ENCODE measurements around the gene MID1. TPM values are rescaled to one million over a fixed set of nuclear protein-coding genes. Genes with fewer than 3 reads are reported as not detected.
A peak's percentile ranks its signal among the peaks of the same experiment; 100 is the strongest.

Gene MID1
- polyA plus RNA-seq, 2 of the 4 experiments (the other 2 are of a cell fraction), result 59.5 to 106 TPM

DNA sequence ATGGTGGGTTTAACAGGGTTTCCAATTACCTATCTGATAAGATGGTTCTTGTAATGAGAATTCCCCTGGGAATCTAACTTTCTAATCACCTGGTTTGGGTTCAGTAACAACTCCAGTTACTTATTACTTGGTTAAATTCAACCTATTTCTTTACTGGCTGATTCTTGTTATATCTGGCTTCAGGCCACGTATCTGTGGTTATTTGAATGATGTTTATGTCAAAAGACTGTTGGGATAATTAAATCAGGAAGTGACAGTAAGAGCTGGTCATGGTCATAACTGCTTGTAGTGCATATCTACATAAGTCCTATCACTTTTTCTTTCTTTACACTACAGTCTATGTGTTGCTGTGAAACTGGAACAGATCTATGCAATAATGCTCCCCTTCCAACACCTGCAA is 108.1 kb downstream of the MID1 start (continued):
- TF ChIP-seq PHF8 (IDR thresholded peaks at IDR 0.05; ENCODE audit: borderline replicate concordance, low read depth) (no peak), GATA3 (IDR thresholded peaks at IDR 0.05; ENCODE audit: borderline replicate concordance) (no peak), ZFP36 (IDR thresholded peaks at IDR 0.05; ENCODE audit: borderline replicate concordance, partially characterized antibody) (no peak), FOSL2 (IDR thresholded peaks at IDR 0.05) (no peak), FOSL2 (CRISPR knock-in tag; IDR thresholded peaks at IDR 0.05) (no peak), SMC3 (IDR thresholded peaks at IDR 0.05) (no peak), HEYL (CRISPR knock-in tag; IDR thresholded peaks at IDR 0.05) (no peak), POLR2A (IDR thresholded peaks at IDR 0.05; ENCODE audit: low read length) (no peak), TP53 (CRISPR knock-in tag; IDR thresholded peaks at IDR 0.05) (no peak), RCOR1 (IDR thresholded peaks at IDR 0.05; ENCODE audit: low read depth, low read length) (no peak), EHF (CRISPR knock-in tag; IDR thresholded peaks at IDR 0.05) (no peak)
- TF ChIP-seq, protein P1, sequence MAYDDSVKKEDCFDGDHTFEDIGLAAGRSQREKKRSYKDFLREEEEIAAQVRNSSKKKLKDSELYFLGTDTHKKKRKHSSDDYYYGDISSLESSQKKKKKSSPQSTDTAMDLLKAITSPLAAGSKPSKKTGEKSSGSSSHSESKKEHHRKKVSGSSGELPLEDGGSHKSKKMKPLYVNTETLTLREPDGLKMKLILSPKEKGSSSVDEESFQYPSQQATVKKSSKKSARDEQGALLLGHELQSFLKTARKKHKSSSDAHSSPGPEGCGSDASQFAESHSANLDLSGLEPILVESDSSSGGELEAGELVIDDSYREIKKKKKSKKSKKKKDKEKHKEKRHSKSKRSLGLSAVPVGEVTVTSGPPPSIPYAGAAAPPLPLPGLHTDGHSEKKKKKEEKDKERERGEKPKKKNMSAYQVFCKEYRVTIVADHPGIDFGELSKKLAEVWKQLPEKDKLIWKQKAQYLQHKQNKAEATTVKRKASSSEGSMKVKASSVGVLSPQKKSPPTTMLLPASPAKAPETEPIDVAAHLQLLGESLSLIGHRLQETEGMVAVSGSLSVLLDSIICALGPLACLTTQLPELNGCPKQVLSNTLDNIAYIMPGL (CRISPR knock-in tag; IDR thresholded peaks at IDR 0.05; ENCODE audit: borderline replicate concordance), result no peak

DNA sequence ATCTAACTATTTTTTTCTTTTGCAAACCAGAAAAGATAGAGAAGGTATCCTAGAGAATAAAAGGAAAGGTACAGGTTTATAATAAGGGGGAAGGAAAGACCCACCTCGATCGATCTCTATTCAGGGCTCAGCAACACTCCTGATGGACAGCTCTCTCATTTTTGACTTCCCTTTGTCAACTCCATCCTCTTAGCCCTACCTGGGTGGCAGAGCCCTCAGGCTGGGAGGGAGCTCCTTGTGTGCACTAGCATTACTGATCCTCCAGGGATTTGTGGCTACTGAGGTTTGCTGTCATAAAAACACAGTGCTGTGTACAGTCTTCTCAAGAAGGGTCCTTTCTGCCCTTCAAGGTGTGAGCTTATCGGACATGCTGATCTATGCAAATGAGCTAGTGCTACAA is 111.0 kb downstream of the MID1 start:
- DNase-seq (ENCODE audit: low read depth in 1 of 2, low spot score in 1 of 2) (no peak), FAIRE-seq (no peak), ATAC-seq (peak in 1 of 2 experiments; percentile 41; a peak in 2 of 6 replicates)
- Histone ChIP-seq H3K4me1 (peaks cover 44% of the 10 kb centered on the region), H3K4me3 (no peak overlapping the region), H3K9me3 (no peaks in the 10 kb centered on the region), H3K4me2 (no peak overlapping the region), H3K27ac (no peak overlapping the region)
- no peak for TF ChIP-seq PHF8 (IDR thresholded peaks at IDR 0.05; ENCODE audit: borderline replicate concordance, low read depth)
- TF ChIP-seq, protein P2, sequence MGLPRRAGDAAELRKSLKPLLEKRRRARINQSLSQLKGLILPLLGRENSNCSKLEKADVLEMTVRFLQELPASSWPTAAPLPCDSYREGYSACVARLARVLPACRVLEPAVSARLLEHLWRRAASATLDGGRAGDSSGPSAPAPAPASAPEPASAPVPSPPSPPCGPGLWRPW (IDR thresholded peaks at IDR 0.05), result no peak
- no peak for TF ChIP-seq POLR2A (IDR thresholded peaks at IDR 0.05; ENCODE audit: low read length)
- no peak for TF ChIP-seq CEBPB (IDR thresholded peaks at IDR 0.05)
- TF ChIP-seq, protein P1 (CRISPR knock-in tag; IDR thresholded peaks at IDR 0.05; ENCODE audit: borderline replicate concordance), result no peak
- no peak for TF ChIP-seq JUN (IDR thresholded peaks at IDR 0.05)
- TF ChIP-seq RAD21 (conservative IDR thresholded peaks at IDR 0.05 in 1 of 2, IDR thresholded peaks at IDR 0.05 in 1 of 2), result no peak
- no peak for TF ChIP-seq SREBF2 (IDR thresholded peaks at IDR 0.05)
- no peak for TF ChIP-seq ZSCAN20 (CRISPR knock-in tag; IDR thresholded peaks at IDR 0.05)
- TF ChIP-seq, protein P3, sequence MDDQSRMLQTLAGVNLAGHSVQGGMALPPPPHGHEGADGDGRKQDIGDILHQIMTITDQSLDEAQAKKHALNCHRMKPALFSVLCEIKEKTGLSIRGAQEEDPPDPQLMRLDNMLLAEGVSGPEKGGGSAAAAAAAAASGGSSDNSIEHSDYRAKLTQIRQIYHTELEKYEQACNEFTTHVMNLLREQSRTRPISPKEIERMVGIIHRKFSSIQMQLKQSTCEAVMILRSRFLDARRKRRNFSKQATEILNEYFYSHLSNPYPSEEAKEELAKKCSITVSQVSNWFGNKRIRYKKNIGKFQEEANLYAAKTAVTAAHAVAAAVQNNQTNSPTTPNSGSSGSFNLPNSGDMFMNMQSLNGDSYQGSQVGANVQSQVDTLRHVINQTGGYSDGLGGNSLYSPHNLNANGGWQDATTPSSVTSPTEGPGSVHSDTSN (IDR thresholded peaks at IDR 0.05), result no peak
- no peak for TF ChIP-seq ZFP36 (IDR thresholded peaks at IDR 0.05; ENCODE audit: borderline replicate concordance, partially characterized antibody)
- no peak for TF ChIP-seq TFCP2L1 (CRISPR knock-in tag; IDR thresholded peaks at IDR 0.05)
- CTCF ChIA-PET, result interaction anchor here (0.5 to 1.2 kb wide), 4 partner anchors 13 to 377 kb away, joined by 3 to 5 read pairs (median 3); no protein-coding TSS in a partner anchor
- POLR2A ChIA-PET, result no interaction called here
- 90% methylated on average over 3 of the region's 3 CpGs for WGBS (ENCODE audit: missing lambda C conversion rate)

DNA sequence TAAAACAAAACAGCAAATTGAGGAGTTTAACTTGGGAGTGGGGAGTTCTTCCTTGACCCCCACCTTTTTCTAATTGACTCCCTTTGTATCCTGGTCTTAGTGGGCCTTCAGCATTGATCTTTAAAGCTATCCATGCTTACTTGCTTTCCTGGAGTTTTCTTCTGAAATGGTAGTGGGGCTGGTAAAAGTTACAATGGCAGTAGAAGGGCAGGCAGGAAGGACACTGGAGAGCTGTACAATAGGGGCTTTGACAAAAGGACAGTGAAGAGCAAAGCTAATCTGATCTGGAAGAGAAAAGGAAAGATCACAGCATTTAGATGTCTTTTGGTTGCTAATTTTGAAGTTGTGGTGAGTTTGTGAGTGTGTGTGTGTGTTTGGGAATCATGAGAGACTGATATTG is 111.5 kb downstream of the MID1 start:
- Histone ChIP-seq H3K9me3 (no peaks in the 10 kb centered on the region), H3K4me1 (peaks cover 44% of the 10 kb centered on the region), H3K4me2 (no peak overlapping the region), H3K4me3 (no peak overlapping the region), H3K27ac (peak overlapping the region in 1 of 2 experiments; percentile 32; a peak in 2 of 6 replicates)
- POLR2A ChIA-PET, result no interaction called here
- no peak for FAIRE-seq
- DNase-seq (ENCODE audit: low read depth in 1 of 2, low spot score in 1 of 2), result no peak
- TF ChIP-seq RARB (CRISPR knock-in tag; IDR thresholded peaks at IDR 0.05) (no peak), NR3C1 (IDR thresholded peaks at IDR 0.05) (no peak), EP300 (IDR thresholded peaks at IDR 0.05) (no peak), CBX2 (IDR thresholded peaks at IDR 0.05; ENCODE audit: borderline replicate concordance, low read depth) (no peak), NPAS2 (CRISPR knock-in tag; IDR thresholded peaks at IDR 0.05; ENCODE audit: borderline replicate concordance) (no peak), TP53 (CRISPR knock-in tag; IDR thresholded peaks at IDR 0.05) (no peak), GATA3 (IDR thresholded peaks at IDR 0.05; ENCODE audit: borderline replicate concordance) (no peak), HOXB5 (CRISPR knock-in tag; IDR thresholded peaks at IDR 0.05) (no peak), POLR2AphosphoS2 (conservative IDR thresholded peaks at IDR 0.05; ENCODE audit: low read length) (no peak)
- TF ChIP-seq, protein P2 (IDR thresholded peaks at IDR 0.05), result no peak
- no peak for ATAC-seq
- CTCF ChIA-PET, result interaction anchor here (0.6 to 1.2 kb wide), 3 partner anchors 13 to 107 kb away, joined by 3 read pairs; no protein-coding TSS in a partner anchor
